Left colon (tissue), 2 donors: ENCODE measurements around the gene MAEA. TPM values are rescaled to one million over a fixed set of nuclear protein-coding genes. Genes with fewer than 3 reads are reported as not detected.
"Not testable (repeated sequence)": the region's sequence is repeated elsewhere in the genome, so short reads cannot be mapped to it uniquely, and the experiment has no call there.

Experiments used
- ATAC-seq: fragments of 200-7000 bp; cut with Tn5 transposase; one replicate; pipeline ENCODE4 v1.9.1; 2020; ENCODE audit warnings: mild to moderate bottlenecking, moderate library complexity
- DNase-seq, 2 donors: peaks; one replicate each; pipeline ENCODE4 v3.0.0-alpha.2; 2020
- intact Hi-C, 2 donors: fragments of 100-400 bp; cut with DNase I in 1 of 2; cut with micrococcal nuclease in 1 of 2; formaldehyde crosslinking; loops; one replicate each; pipeline versions ENCODE4 v1.11.2 to v1.14.0; 2022; cut with DNase I, micrococcal nuclease
- total RNA-seq, 2 donors: library from RNA; stranded (reverse); fragmentation: NEBNext Ultra II Directional; extraction: Animal tissue kit (Norgen Biotek cat#: 25700); gene quantifications; one replicate each; pipeline ENCODE4 v1.2.1, GENCODE V29; 2021
- donor health status: DM: no; HTN: no; CAD: no.
- donor health status: DM: yes; HTN: yes; CAD: no.

The MAEA gene
- total RNA-seq, 2 donors from 2014 or later, result 88.7 to 101 TPM

DNA sequence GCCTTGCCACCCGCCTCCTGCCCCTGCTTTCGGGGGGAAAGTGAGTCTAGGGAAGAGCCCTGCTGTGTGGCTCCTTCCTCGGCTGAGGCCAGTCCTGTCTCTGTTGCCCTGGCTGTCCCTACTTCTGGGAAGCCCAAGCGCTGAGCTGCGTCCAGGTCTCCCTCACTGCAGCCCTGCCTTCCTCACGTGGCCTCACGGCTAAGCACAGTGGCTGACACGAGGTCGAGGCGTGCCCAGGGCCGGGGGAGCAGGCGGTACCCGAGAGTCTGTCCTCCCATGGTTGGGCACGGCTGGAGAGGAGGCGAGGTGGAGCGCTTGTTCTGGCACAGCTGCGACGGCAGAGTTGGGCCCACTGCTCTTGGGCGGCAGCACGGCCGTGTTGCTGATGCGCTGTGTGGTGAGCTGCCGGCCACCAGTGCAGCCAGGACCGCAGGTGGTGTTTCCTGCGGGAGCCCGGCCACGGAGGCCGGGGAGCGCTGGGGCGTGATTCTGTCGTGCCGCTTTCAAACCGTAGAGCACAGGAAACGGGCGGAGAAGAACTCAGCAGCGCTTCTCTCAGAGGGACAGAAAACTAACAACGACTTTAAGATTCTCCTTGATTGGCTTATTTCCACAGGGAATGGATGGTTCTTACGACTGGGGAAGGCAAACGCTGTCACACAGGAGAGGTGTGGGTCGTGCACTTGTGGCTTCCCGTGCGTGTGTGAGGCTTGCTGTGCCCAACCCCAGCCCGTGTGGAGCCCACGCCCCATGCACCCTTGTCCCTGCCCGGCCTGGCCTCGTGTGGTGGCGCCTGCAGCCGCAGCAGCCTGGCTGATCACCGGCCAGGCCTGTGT is 21.3 kb downstream of the MAEA start:
- intact Hi-C loops, result no loop called here
- DNase-seq (no peak), ATAC-seq (peak; percentile 21)

DNA sequence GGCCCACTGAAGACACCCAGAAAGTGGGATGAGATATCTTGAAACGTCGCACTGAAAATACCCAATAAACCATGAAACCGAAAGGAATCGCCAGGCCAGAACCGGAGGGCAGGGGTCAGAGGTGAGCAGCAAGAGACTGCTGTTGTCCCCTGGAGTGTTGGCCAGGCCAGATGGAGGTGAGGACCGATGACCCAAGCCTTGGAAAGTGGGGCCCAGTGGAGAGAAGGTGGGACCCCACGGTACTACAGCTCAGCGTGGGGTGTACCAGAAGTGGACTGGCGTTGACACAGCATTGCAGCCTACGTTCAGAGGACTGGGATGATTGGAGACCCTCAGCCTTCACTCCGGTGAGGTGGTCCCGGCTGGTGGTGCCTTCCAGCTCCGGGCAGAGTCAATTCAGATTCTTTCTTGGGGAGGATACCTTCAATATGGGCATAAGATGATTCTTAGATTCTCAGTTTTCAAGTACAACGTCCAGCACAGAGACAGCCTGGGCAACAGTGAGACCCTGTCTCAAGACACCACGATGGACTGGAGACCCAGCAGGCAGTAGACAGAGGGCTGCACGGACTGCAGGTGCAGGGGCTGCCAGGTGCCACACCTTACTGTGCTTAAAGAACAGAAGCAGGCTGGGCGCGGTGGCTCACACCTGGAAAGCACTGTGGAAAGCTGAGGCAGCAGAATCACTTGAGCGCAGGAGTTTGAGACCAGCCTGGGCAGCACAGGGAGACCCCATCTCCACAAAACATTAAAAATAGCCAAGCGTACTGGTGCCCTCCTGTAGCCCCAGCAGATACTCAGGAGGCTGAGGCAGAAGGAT is 23.3 kb downstream of the MAEA start:
- DNase-seq, result no peak
- intact Hi-C loops, result no loop called here
- ATAC-seq, result no peak

DNA sequence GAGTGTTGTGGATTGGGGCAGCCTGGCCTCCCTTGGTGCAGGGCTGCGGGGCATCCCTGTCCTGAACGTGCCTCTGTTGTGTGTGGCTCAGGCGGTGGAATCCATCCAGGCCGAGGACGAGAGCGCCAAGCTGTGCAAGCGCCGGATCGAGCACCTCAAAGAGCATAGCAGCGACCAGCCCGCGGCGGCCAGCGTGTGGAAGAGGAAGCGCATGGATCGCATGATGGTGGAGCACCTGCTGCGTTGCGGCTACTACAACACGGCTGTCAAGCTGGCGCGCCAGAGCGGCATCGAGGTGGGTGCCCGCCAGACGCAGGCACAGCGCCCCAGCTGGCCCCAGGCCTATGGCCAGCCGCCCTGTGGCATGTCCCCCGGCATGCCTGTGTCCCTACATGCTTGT is 25.6 kb downstream of the MAEA start:
- DNase-seq (no peak), ATAC-seq (no peak)
- intact Hi-C loops, result no loop called here

DNA sequence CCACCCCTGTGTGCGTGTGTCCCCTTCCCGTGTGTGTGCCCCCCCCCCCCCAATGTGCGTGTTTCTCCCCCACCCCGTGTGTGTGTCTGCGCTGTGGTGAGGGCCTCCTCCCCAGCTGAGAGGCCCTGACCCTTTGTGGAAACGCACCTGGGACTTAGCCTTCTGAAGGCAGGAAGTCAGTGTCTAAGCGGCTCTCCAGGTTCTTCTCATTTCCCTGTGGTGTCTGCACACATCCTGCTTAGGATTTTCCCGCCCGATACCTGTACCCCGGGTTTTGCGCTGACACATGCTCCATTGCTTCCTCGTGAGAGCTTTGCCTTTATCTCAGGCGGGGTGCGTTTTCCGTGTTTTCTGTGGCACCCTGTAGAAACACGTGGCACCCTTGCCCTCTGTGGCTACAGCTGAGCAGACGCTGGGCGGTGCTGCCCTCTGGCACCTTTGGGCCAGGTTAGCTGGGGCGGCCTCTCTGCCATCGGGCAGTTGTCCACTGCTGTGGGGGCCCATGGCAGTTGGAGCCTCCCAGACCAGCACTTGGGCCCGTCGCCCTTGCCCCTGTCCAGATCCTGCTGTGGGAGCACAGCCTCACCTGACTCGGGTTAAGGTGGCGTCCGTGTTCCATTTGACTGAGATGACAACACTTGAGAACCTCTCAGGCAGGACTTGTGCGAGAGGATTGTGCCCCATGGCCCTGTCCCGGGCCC is 26.3 kb downstream of the MAEA start:
- DNase-seq (no peak), ATAC-seq (no peak)
- intact Hi-C loops, result no loop called here

DNA sequence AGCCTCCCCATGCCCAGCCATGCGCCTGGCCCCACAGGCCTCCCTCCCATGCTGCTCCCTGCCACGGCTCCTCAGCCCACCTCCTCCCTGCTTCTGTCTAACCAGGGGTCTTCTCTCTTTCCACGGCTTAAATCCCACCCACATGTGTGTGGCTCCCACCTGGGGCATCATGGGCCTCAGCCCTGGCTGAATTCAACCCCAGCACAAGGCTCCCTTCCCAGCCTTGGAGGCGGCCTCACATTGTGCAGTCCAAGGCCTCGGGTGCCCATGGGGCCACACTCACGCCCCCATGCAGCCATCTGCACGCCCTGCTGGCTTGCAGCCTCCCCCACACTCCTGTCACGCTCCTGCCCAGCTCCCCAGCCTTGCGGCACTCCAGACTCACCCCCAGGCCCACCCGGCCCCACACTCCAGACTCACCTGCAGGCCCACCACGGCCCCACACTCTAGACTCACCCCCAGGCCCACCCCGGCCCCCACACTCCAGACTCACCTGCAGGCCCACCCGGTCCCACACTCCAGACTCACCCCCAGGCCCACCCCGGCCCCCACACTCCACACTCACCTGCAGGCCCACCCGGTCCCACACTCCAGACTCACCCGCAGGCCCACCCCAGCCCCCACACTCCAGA is 27.0 kb downstream of the MAEA start:
- ATAC-seq, result no peak
- intact Hi-C loops, result no loop called here
- DNase-seq, result no peak

DNA sequence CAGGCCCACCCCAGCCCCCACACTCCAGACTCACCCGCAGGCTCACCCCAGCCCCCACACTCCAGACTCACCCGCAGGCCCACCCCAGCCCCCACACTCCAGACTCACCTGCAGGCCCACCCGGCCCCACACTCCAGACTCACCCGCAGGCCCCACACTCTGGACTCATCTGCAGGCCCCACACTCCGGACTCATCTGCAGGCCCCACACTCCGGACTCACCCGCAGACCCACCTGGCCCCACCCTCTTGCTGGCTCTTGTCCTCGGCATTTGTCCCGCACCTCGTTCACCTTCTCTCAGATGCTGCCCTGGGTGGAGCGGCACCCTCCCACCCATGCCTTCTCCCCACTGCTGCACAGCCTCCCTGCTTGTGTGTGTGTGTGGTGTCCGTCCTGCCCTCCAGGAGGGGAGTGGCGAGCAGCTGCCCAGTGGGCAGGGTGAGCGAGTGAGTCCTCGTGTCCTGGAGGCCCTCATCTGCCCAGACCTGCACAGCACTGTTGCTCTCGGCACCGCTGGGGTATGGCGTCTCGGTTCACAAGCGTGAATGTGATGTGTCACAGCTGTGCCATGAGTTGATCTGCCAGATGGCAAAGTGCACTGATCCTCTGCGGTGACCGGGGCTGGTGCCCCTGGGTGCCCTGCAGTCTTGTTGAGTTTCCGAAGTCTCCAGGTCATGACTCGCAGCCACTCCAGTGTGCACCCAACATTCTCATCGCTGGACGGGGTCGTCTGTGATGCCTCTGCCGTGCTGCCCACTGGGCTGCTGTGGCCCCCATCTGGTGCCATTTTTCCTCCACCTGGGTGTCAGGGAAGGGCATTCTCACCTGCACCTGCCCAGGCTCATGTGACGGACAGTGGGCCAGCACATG is 27.7 kb downstream of the MAEA start:
- ATAC-seq (no peak), DNase-seq (no peak)
- intact Hi-C loops, result no loop called here

DNA sequence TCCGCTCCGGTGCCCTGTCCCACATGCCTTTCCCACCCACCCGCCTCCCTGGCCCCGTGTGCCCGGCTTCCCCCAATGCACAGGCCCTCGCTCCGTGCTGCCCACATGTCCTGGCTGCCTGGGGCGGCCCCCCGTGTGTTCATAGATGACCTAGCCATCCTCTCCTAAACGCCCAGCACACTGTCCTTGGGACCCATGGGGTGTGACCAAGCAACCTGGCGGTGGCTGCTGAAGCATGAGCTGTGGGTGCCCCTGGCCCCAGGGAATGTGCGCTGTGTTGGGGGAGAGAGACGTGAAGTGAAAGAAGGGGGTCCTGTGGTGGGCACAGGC is 28.3 kb downstream of the MAEA start:
- DNase-seq (no peak), ATAC-seq (peak; percentile 6)
- intact Hi-C loops, result no loop called here

DNA sequence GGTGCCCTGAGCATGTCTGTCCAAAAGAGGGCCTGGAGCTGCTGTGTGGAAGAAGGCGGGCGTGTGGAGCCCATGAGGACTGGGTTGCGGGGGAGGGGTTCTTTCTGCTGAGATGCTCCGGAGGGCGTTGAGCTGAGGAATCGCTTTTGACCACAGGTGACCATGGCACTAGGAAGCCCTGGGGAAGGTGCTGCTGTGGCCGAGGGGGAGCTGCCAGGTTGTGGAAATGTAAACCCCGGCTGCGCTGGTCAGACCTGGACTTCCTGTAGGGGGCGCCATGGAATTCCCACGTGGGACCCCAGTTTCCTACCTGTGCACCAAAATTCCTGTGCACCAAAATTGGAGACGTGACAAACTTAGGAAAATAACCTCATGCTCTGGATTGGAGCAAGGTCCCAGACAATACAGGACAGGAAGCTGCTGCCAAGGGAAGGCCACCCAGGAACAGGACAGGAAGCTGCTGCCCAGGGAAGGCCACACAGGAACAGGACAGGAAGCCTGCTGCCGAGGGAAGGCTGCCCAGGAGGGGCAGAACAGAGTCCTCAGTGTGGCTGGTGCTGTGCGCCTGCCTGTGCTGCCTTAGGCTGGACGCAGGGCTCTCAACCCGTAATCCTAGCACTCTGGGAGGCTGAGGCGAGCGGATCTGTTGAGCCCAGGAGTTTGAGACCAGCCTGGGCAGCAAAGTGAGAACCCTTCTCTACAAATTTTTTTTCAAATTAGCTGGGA is 29.0 kb downstream of the MAEA start:
- intact Hi-C loops, result no loop called here
- peak; percentile 15 for ATAC-seq
- no peak for DNase-seq

DNA sequence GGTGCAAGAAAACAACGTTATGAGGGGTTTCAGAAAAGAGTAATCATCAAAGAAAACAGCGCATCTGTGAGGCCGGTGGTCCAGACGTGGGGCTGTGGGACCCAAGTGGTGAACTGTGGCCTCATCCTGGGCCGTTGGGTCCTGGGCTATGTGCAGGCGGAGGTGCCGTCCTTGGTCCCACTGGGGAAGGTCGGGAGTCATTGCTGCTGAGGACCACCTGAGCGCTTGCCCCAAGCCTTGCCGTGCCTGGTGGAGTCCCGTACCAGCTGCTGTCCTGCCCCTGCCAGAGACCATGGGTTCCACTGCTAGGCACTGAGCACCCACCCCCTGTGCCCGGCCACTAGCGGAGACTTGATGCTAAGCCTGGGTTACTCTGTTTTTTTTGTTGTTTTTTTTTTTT is 31.8 kb downstream of the MAEA start:
- no peak for DNase-seq
- intact Hi-C loops, result no loop called here

DNA sequence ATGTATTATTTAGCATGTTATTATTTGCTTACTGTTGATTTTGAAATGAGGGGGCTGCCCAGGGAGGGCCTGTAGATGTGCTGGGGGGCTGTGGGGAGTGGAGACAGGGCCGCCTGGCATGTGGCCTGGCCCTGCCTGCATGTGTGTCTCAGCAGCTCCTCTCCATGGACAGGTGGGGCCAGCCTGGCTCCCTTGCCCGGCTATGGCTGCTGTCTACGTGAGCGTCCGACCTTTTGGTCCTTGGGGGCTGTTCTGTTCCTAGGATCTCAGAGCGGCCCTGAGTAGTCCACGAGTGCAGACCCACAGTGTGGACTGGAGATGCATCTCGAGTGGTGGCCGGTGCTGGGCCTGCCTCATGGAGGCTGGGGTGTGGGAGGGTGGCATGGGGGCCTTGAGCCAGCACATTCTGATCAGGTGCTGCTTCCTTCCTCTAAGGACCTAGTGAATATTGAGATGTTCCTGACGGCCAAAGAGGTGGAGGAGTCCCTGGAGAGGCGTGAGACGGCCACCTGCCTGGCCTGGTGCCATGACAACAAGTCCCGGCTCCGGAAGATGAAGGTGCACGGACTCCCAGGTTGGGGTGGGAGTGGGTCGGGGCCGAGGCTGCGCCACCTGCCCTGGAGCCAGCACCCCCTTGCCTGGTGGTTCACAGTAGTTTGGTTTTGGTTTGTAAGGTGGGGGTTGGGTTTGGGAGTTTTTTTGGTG is 32.4 kb downstream of the MAEA start:
- intact Hi-C loops, result no loop called here
- DNase-seq (no peak), ATAC-seq (no peak)

More for the DNA sequence above, 31.8 kb downstream of the MAEA start:
- no peak for ATAC-seq

DNA sequence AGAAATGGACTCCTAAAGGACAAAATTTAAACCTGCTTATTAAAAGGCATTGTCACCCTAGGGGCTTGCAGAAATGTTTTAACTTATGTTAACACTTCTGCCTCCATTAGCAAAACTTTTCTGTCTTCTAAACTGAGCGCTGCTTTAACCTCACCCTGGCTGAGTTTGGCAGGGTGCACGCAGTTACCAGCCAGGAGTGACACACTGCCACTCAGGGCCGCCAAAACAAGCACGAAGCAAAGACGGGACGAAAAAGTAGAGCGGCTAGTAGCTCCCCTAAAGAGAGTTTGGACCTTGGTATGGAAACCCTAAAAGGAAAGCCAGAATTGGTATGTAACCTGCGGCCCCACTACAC is 33.6 kb downstream of the MAEA start:
- intact Hi-C loops, result no loop called here
- no peak for ATAC-seq

DNA sequence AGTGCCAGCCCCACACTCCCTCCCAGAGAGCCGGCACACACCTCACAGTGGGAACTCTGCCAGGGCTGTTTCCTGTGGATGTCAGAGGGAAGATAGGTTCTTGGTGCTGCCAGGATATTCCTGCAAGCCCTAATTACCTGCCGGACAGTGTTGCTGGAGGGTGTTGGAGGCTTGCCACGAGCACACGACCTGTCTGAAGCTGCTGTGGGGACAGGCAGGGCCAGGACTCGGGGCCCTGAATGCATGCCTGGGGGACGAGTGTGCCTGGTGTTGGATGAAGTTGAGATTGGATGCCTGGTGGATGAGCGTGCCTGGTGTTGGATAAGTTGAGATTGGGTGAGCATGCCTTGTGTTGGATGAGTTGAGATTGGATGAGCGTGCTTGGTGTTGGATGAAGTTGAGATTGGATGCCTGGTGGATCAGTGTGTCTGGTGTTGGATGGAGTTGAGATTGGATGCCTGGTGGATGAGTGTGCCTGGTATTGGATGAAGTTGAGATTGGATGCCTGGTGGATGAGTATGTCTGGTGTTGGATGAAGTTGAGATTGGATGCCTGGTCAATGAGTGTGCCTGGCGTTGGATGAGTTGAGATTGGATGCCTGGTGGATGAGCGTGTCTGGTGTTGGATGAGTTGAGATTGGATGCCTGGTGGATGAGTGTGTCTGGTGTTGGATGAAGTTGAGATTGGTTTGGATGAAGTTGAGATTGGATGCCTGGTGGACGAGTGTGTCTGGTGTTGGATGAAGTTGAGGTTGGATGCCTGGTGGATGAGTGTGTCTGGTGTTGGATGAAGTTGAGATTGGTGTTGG is 34.1 kb downstream of the MAEA start:
- ATAC-seq, result no peak

More for the DNA sequence above, 33.6 kb downstream of the MAEA start:
- no peak for DNase-seq

DNA sequence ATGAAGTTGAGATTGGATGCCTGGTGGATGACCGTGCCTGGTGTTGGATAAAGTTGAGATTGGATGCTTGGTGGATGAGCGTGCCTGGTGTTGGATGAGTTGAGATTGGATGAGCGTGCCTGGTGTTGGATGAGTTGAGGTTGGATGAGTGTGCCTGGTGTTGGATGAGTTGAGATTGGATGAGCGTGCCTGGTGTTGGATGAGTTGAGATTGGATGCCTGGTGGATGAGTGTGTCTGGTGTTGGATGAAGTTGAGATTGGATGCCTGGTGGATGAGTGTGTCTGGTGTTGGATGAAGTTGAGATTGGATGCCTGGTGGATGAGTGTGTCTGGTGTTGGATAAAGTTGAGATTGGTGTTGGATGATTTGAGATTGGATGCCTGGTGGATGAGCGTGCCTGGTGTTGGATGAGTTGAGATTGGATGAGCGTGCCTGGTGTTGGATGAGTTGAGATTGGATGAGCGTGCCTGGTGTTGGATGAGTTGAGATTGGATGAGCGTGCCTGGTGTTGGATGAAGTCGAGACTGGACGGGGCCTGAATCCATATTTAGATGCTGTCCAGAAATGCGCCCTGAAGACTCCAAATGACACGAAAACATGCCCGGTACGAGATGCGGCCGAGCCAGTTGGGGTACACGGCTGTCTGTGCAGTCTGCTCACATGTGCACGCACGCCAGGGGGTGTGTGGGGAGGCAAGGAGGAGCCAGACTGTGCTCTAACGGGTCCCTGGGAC is 34.9 kb downstream of the MAEA start:
- ATAC-seq, intact Hi-C loops, DNase-seq: not testable (repeated sequence)

More for the DNA sequence above, 34.1 kb downstream of the MAEA start:
- DNase-seq, result no peak
- intact Hi-C loops, result no loop called here

DNA sequence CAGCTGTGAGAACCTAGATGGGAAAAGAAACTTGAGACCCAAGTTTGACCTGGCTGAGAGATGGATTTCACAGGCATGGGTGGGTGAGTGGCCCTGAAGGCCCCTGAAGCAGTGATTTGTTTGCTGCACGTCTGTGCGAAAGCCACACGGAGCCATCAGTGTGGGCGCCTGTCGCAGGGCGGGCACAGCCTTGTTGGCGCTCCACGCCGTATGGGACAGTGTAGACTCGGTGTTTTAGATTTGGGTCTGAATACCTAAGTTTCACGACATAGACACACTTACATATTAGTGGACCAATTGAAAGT is 35.4 kb downstream of the MAEA start:
- intact Hi-C loops, result no loop called here
- DNase-seq, result no peak
- no peak for ATAC-seq

DNA sequence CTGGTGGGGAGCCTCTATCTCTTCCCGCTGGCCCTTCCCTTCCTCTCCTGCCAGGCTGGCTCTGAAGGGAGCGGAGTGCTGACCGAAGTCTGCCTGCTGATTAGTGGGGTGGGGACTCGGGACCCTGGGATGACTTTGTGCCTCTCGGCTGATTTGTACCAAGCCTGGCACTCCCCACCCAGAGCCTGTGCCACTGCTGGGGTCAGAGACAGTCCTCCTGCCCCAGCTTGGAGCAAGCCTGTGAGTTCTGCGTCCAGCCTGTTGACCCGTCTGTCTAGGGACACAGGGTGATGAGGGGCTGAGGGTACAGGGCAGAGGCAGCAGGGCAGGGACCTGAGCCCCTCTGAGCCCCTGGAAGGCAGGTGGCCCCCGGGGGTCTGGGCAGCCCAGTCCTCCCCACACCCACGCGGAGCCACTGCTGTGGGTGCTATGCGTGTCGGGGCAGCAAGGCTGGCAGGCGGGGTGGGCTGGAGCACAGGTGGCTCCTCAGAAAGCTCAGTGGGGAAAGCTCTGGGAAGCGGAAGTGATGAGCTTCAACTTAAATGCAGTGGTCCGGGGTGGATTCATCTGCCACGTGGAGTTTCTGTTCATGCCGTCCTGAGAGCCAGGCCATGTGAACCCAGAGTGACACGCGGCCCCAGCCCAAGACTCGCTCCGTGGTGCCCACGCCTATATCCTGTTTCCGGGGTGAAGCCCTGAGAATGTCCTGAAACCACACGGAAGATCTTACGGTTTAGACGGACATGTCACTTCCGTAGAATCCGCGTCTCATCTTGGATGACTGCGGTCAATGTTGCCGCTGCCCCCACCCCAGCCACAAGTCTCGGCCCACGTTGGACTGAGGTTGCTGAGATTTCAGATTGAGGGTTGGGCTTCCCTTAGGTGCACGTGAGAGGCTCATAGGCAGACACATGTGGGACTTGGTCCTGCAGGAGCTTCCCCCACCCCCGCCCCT is 36.3 kb downstream of the MAEA start:
- ATAC-seq, result no peak
- intact Hi-C loops, result no loop called here
- no peak for DNase-seq
